Retinal pigment epithelial cell (primary cell): ENCODE data around the gene NFASC.

Experiments
- DNase-seq: peaks from one replicate; pipeline ENCODE4 v3.0.0-alpha.2; 2010; ENCODE audit warnings: low read depth
- H3K4me3 ChIP-seq: 2 replicates; pipeline ENCODE4 v1.5.1; 2011; ENCODE audit warnings: mild to moderate bottlenecking, low read length, control low read depth, moderate library complexity
- TF ChIP-seq, protein P1 (sequence below): conservative IDR thresholded peaks from 2 replicates; pipeline ENCODE4 v1.5.1; 2011; ENCODE audit warnings: low read depth, low read length, control low read depth, inconsistent platforms

Gene NFASC

DNA sequence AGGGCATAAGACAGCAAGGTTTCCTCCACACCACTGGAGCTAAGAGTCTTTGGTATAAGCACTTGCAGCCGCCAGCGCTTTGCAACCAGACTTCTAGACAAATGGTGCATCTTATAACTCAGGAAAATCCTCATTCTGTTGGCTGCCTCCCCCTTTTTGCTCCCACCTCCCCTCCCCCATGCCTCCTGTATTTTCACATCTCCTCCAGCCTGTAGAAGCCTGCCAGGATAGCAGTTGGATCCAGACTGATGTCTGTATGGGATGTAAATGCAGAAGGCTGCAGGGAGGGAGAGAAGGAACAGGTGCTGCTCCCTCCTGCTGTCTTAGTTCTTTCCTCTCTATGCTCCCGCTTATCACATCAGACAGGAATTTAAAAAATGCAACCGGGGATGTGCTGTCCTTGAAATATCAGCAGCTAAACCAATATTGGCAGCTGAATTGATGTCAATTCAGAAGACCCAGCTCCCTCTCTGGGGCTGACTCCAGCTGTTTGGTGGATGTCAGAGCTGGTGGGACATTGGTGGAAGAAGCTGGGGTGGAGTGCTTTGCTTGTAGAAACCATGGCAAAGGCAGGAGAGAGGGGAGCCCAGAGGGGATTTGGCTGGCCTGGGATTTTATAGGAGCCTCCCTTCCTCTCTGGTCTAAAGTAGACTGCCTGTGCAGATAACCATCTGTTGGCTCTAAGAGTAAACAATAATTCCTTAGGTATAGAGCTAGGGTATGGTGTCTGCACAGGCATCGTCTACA, 53.5 kb downstream of the NFASC start:
- TF ChIP-seq, protein P1, sequence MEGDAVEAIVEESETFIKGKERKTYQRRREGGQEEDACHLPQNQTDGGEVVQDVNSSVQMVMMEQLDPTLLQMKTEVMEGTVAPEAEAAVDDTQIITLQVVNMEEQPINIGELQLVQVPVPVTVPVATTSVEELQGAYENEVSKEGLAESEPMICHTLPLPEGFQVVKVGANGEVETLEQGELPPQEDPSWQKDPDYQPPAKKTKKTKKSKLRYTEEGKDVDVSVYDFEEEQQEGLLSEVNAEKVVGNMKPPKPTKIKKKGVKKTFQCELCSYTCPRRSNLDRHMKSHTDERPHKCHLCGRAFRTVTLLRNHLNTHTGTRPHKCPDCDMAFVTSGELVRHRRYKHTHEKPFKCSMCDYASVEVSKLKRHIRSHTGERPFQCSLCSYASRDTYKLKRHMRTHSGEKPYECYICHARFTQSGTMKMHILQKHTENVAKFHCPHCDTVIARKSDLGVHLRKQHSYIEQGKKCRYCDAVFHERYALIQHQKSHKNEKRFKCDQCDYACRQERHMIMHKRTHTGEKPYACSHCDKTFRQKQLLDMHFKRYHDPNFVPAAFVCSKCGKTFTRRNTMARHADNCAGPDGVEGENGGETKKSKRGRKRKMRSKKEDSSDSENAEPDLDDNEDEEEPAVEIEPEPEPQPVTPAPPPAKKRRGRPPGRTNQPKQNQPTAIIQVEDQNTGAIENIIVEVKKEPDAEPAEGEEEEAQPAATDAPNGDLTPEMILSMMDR: no peak
- H3K4me3 ChIP-seq: no peak overlapping the region
- DNase-seq: no peak

DNA sequence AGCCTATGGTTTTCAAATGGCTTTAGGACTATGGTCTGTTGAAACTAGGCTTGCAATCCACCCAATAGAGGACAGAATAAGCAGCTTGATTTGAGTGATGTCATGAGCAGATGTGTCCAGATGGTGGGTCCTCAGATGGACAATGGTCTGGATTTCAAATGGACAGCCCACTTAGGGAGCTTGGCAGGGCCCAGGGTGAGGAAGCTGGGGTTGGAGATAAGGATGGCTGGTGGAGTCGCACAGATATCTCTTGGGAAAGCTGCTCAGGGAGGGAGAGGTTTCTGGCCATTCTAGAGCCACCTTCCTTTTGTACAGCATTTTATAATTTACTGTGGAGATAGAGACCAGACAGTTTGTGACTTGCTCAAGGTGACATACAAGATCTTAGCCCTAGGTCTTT, 55.0 kb downstream of the NFASC start:
- no peak for DNase-seq
- TF ChIP-seq, protein P1: no peak
- no peak overlapping the region for H3K4me3 ChIP-seq

DNA sequence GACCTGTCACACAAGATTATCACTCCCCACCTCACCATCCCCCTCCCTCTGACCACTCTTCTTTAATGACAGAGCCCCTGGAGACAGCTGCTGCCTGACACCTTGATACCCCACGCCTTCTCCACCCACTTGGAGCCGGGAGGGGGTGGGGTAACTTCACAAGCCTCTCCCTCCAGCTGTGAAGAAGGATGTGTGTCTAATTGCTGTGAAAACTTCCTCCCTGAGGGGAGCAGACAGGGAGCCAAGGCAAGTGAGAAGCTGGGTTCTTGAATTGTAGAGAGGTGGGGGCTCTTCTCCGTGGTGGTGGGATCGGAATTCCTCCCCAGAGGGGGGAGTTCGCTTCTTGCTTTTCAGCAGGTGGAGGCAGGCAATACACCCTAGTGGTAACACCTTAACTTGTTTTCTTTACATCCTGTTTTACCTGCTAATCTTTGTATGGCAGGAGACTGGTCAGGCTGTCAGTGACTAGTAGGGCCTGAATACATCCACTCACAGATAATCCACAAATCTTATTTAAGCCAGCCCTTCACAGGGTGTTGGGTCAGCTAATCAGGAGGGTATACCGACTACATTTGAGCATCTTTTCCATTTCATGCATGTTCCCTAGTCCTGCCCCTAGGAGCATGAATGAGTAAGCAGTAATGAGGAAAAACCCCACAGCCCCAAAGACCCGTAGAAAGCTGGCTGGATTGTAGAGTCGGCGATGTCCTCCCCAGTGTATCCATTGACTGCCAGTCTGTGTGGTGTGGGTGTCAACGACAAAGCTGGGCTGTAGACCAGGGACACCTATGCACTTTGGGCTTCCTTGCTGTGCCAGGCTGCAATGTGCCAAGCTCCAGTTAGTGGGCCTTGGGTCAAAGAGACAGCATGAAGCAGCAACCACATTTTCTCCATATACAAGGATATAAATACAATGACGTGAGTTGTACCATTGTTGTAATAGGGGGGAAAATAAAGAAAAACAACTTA, 57.3 kb downstream of the NFASC start:
- no peak overlapping the region for H3K4me3 ChIP-seq
- no peak for DNase-seq
- TF ChIP-seq, protein P1: no peak

DNA sequence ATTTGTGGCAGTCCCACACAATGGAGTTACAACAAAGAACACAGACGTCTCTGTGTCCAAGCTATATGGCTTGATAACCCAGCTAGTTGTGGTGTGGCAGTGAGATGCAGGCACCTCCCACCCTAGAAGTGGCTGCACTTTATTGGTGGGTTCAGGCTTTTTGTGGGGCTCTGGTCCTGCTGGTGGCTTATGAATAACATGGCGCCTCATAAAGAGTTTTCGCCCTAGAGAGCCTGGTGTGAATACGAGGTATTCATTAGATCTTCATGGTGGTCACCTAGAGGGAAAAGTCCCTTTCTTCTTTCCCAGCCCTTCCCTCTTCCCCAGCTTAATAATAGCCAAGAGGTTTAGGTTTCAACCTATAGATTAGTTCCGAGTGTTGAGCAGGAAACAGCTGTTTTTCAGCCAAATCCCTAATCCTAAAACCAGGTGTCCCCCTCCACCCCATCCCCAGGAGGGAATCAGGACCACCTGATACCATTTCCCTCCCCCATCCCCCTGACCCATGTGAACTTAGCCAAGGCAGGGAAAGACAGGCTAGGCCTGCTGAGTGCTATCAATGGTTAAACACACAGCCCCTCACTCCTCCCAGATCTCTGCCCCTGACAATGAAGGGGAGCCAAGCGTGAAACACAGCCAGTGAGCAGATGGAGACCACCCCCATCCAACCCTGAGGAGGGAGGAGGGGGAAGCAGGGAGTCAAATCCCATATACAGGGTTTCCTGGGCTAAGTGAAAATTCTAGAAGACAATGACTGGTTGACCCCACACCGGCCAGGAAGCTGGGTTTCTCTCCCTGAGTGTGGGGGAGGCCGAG, 58.2 kb downstream of the NFASC start:
- no peak overlapping the region for H3K4me3 ChIP-seq
- DNase-seq: no peak
- TF ChIP-seq, protein P1: no peak

DNA sequence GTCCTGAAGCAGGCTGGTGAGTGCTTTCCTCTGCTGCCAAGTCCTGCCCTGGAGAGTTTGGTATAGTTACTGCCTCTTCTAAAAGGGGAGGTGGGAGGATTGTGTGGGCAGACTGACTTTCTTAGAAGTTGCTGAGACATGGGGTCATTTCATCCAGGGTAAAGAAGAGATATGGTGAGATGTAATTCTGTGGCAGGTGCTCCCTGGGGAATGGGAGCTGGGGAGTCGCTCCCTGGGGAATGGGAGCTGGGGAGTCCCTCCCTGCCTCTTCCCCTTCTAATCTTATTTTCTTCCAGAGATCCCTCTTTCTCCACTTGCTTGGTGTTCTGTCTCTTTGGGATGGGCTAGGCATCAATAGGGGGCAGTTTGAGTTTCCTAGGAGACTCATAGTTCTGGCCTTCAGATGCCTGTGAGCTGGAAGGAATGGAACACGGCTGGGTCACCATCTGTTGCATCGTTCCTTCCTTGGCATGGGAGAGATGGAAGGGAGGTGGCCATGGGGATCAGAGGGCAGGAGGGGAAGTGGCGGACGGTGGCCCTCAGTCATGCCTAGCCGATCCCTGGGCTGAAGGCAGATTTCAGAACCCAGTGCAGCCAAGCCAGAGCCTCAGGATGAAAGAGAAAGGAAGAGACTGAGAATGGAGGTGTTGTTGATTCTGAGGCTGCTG, 59.0 kb downstream of the NFASC start:
- TF ChIP-seq, protein P1: no peak
- no peak for DNase-seq
- H3K4me3 ChIP-seq: no peak overlapping the region

DNA sequence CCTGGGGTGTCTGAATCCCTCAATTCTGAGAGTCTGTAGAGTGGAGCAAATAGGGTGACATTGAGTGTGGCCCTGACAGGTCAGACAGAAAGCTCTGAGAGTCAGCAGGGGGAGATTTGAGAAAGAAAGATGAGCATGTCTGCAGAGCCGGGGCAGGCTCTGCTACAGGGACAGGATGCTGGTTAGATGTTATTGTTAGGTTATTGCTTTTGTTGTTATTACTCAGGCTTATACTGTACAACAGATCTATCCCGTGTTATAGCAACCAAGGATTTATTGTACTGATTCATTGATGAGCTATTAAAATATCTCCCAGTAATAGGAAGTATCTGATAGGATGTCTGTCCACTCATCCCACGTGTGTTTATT, 59.5 kb downstream of the NFASC start:
- no peak for DNase-seq
- TF ChIP-seq, protein P1: no peak

More for the DNA sequence above, 59.5 kb downstream of the NFASC start:
- H3K4me3 ChIP-seq: no peak overlapping the region
